ENCODE data around the gene FCHSD2. TPM values are rescaled to one million over a fixed set of nuclear protein-coding genes. Genes with fewer than 3 reads are reported as not detected.
A peak's percentile ranks its signal among the peaks of the same experiment; 100 is the strongest.

Gene FCHSD2
- total and polyA plus RNA-seq, 2 of the 8 experiments (the other 6 are each of a cell fraction or from before 2014, with no cell fraction given) = 4.1 to 7.8 TPM

DNA sequence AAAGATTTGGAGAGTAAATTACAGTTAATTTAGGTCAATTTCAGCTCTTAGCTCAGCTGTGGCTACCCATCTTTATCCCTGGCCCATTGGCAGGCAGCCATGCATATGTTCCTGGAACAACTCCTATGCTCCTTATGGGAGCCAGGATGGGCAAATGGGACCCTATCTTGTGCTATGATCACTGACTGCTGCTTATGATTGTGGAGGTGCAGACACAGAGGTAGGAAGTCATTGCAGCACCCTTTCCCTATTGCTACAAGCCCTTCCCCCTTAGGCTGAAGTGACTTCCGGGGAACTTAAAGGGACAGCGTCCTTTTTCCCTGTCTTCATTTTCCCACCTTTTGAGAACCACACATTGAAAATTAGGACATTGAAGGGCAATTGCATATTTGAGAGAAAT lies 112.7 kb downstream of the FCHSD2 start:
- peaks cover 7 to 24% of the 10 kb centered on the region in 2 experiments; a peak in 3 of 4 replicates for H3K9me3 ChIP-seq (ENCODE audit: insufficient read depth in 2 of 2, low read depth in 1 of 2, low read length in 1 of 2)
- H4K20me1 ChIP-seq (replicated peaks in 1 of 2; ENCODE audit: control insufficient read depth in 1 of 2, insufficient read depth in 2 of 2, low read length in 2 of 2) = no peaks in the 10 kb centered on the region
- no peak overlapping the region for H3K14ac ChIP-seq (ENCODE audit: insufficient read length)
- H3K23me2 ChIP-seq (ENCODE audit: low read depth, low read length) = no peaks in the 10 kb centered on the region
- FAIRE-seq (no peak), DNase-seq (ENCODE audit: low read depth in 1 of 2, low spot score in 2 of 2) (no peak)
- no peak overlapping the region for H2BK15ac ChIP-seq (ENCODE audit: low read length)
- H3K27ac ChIP-seq (ENCODE audit: low read depth, low read length) = no peak overlapping the region
- H3K36me3 ChIP-seq (ENCODE audit: control insufficient read depth in 2 of 4, insufficient read depth in 4 of 4, low read length in 3 of 4) = no peaks in the 10 kb centered on the region; a peak in 2 of 8 replicates
- POLR2A ChIA-PET (ENCODE audit: partially characterized antibody) = no interaction called here
- H3K79me1 ChIP-seq (ENCODE audit: low read depth, low read length) = no peaks in the 10 kb centered on the region
- peak overlapping the region; percentile 62 for H2BK12ac ChIP-seq (ENCODE audit: low read depth, low read length)
- WGBS, 2 experiments (ENCODE audit: extremely low coverage in 1 of 2, insufficient coverage in 1 of 2, insufficient read length in 1 of 2, insufficient replicate concordance in 2 of 2, low coverage in 1 of 2, low lambda C conversion rate in 2 of 2, missing lambda C conversion rate in 1 of 2) = 86% methylated on average over 2 of the region's 2 CpGs; no CpG with 5 or more reads in 1 of the 2 experiments
- CTCF ChIA-PET (ENCODE audit: partially characterized antibody) = no interaction called here
- peak overlapping the region in 1 of 2 experiments; percentile 8; a peak in 1 of 4 replicates for H3K4me2 ChIP-seq (ENCODE audit: insufficient read depth in 1 of 2, low read depth in 2 of 2, low read length in 2 of 2)
- no peak overlapping the region for H3K23ac ChIP-seq (ENCODE audit: insufficient read length)
- no peak for TF ChIP-seq GTF2F1 (IDR thresholded peaks at IDR 0.05; ENCODE audit: borderline replicate concordance, low read depth, low read length)
- TF ChIP-seq JUND (IDR thresholded peaks at IDR 0.05; ENCODE audit: low read length) = no peak
- no peak for TF ChIP-seq POLR2AphosphoS5 (IDR thresholded peaks at IDR 0.05; ENCODE audit: low read depth, low read length)
- no peak for TF ChIP-seq RBBP5 (IDR thresholded peaks at IDR 0.05; ENCODE audit: borderline replicate concordance, low read depth, low read length)
- no peak for TF ChIP-seq SP1 (IDR thresholded peaks at IDR 0.05; ENCODE audit: low read depth, low read length)
- TF ChIP-seq, protein P1, sequence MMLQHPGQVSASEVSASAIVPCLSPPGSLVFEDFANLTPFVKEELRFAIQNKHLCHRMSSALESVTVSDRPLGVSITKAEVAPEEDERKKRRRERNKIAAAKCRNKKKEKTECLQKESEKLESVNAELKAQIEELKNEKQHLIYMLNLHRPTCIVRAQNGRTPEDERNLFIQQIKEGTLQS (IDR thresholded peaks at IDR 0.05; ENCODE audit: insufficient read depth, low read depth, low read length) = no peak
- TF ChIP-seq POLR2A (IDR thresholded peaks at IDR 0.05; ENCODE audit: control extremely low read depth in 1 of 2, low read depth in 2 of 2, low read length in 2 of 2) = no peak
- no peak for TF ChIP-seq TAF1 (IDR thresholded peaks at IDR 0.05; ENCODE audit: low read depth, low read length)
- TF ChIP-seq CHD1 (IDR thresholded peaks at IDR 0.05; ENCODE audit: low read depth, low read length) = no peak
- TF ChIP-seq TAF7 (optimal IDR thresholded peaks at IDR 0.05; ENCODE audit: borderline replicate concordance, low read depth, low read length) = no peak
- TF ChIP-seq BACH1 (IDR thresholded peaks at IDR 0.05; ENCODE audit: low read length) = no peak
- no peak overlapping the region for H3K56ac ChIP-seq (replicated peaks; ENCODE audit: insufficient read length, low read depth, low read length)
- peak overlapping the region; percentile 48; the same call in 1 of the 2 replicates for H2BK5ac ChIP-seq (ENCODE audit: low read depth, low read length)
- no peak overlapping the region for H2AFZ ChIP-seq (ENCODE audit: low read length)
- H3K4me1 ChIP-seq (replicated peaks in 1 of 4; ENCODE audit: control insufficient read depth in 3 of 4, insufficient read depth in 4 of 4, low read length in 3 of 4) = peaks cover 0 to 3% (median 0%) of the 10 kb centered on the region in 4 experiments; a peak in 3 of 7 replicates
- H3K4ac ChIP-seq (replicated peaks; ENCODE audit: insufficient read length, low read depth, low read length) = no peak overlapping the region
- H2BK120ac ChIP-seq (replicated peaks; ENCODE audit: low read depth, low read length) = no peak overlapping the region
- 0 out of 2 replicates have a peak overlapping the region, but pooled peaks have one; percentile 1 for H3K18ac ChIP-seq (ENCODE audit: extremely low read depth, low read length)
- no peaks in the 10 kb centered on the region for H3K27me3 ChIP-seq (replicated peaks in 1 of 4; ENCODE audit: control insufficient read depth in 3 of 4, extremely low read depth in 1 of 4, insufficient read depth in 3 of 4, low read length in 3 of 4)
- no peak overlapping the region for H3K4me3 ChIP-seq (ENCODE audit: extremely low read depth in 1 of 4, insufficient read depth in 2 of 4, low read depth in 3 of 4, low read length in 4 of 4)
- H3K79me2 ChIP-seq (ENCODE audit: control insufficient read depth in 1 of 2, insufficient read depth in 2 of 2, low read length in 2 of 2) = no peaks in the 10 kb centered on the region
- no peak overlapping the region for H2BK20ac ChIP-seq (ENCODE audit: low read length)
- H4K8ac ChIP-seq (ENCODE audit: extremely low read depth, insufficient read depth, low read length) = no peak overlapping the region
- no peak overlapping the region for H4K5ac ChIP-seq (ENCODE audit: insufficient read length, low read depth, low read length)
- no peak overlapping the region for H3K9ac ChIP-seq (replicated peaks in 1 of 4; ENCODE audit: extremely low read depth in 1 of 4, low read depth in 3 of 4, low read length in 3 of 4)
- no peak overlapping the region for H2AK5ac ChIP-seq (ENCODE audit: low read depth, low read length)
- no peak overlapping the region for H4K91ac ChIP-seq (replicated peaks; ENCODE audit: insufficient read length, low read length)
